Muscle of leg (tissue), 11 donors: ENCODE measurements around the gene SETX. TPM values are rescaled to one million over a fixed set of nuclear protein-coding genes. Genes with fewer than 3 reads are reported as not detected.

Source experiments
- DNase-seq: peaks from one replicate; pipeline ENCODE4 v3.0.0; 2013
- H3K27ac ChIP-seq: one replicate; pipeline ENCODE4 v1.5.1; 2013; ENCODE audit warnings: mild to moderate bottlenecking, low read length, control low read depth
- H3K27me3 ChIP-seq: one replicate; pipeline ENCODE4 v1.6.1; 2013; ENCODE audit warnings: low read length; ENCODE audit not compliant: control insufficient read depth, insufficient read depth
- H3K36me3 ChIP-seq: one replicate; pipeline ENCODE4 v1.6.1; 2013; ENCODE audit warnings: low read length; ENCODE audit not compliant: control insufficient read depth, insufficient read depth
- H3K4me1 ChIP-seq: one replicate; pipeline ENCODE4 v1.6.1; 2013; ENCODE audit warnings: low read length; ENCODE audit not compliant: control insufficient read depth, insufficient read depth
- H3K4me3 ChIP-seq: one replicate; pipeline ENCODE4 v1.5.1; 2013; ENCODE audit warnings: low read length, control low read depth
- H3K9me3 ChIP-seq: replicated peaks from 2 replicates; pipeline ENCODE4 v1.6.1; 2013; ENCODE audit warnings: low read depth, low read length; ENCODE audit not compliant: control insufficient read depth
- WGBS: methylation state at CpG from one replicate; pipeline ENCODE4 v1.1.5; 2013; ENCODE audit warnings: missing lambda C conversion rate; ENCODE audit not compliant: insufficient coverage; 5-methylcytosine and 5-hydroxymethylcytosine counted together
- polyA plus RNA-seq, 8 donors: library from polyadenylated mRNA; unstranded; fragments of 120-200 nt; gene quantifications; one replicate each; pipeline versions ENCODE4 v1.2.1 to v1.2.3, GENCODE V29; 2013; ENCODE audit warnings: inconsistent platforms in 1 of 8, low replicate concordance in 1 of 8; ENCODE audit not compliant: insufficient read length in 8 of 8, insufficient read depth in 1 of 8
- total RNA-seq: library from RNA; stranded (reverse); fragments of 120-200 nt; gene quantifications from one replicate; pipeline ENCODE4 v1.2.4, GENCODE V29; 2013

Gene SETX
- total and polyA plus RNA-seq, 9 donors: 24.4 to 37.5 (median 29.7) TPM

DNA sequence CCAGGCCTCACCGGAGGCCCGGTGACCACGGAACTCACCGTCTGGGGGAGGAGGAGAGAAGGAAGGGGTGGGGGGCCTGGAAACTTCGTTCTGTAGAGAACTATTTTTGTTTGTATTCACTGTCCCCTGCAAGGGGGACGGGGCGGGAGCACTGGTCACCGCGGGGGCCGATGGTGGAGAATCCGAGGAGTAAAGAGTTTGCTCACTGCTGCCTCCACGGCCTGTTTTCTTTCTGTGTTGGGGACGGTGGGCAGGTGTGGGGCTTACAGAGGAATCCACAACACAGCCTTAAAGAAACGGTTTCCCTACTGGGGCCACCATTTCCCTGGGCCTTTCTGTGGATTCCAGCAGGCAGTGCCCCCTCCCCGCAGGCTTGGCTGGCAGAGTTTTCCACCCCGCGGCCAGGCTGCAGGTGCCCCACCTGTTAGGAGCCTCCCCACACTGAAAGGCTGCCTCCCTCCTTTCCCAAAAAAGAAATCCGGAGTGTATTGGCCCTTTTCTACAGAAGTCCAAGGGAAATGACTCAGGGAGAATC is 112.1 kb downstream of the SETX start:
- Histone ChIP-seq H3K4me3 (peak overlapping the region; percentile 47), H3K36me3 (no peaks in the 10 kb centered on the region), H3K27ac (no peak overlapping the region), H3K4me1 (peaks cover 27% of the 10 kb centered on the region), H3K27me3 (peaks cover 79% of the 10 kb centered on the region), H3K9me3 (no peaks in the 10 kb centered on the region)
- 24% methylated on average over 5 of the region's 18 CpGs for WGBS
- DNase-seq: no peak

DNA sequence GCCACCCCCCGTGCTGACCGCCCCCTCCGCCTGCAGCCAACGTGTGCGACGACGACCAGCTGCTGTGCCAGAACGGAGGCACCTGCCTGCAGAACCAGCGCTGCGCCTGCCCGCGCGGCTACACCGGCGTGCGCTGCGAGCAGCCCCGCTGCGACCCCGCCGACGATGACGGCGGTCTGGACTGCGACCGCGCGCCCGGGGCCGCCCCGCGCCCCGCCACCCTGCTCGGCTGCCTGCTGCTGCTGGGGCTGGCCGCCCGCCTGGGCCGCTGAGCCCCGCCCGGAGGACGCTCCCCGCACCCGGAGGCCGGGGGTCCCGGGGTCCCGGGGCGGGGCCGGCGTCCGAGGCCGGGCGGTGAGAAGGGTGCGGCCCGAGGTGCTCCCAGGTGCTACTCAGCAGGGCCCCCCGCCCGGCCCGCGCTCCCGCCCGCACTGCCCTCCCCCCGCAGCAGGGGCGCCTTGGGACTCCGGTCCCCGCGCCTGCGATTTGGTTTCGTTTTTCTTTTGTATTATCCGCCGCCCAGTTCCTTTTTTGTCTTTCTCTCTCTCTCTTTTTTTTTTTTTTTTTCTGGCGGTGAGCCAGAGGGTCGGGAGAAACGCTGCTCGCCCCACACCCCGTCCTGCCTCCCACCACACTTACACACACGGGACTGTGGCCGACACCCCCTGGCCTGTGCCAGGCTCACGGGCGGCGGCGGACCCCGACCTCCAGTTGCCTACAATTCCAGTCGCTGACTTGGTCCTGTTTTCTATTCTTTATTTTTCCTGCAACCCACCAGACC is 112.8 kb downstream of the SETX start:
- Histone ChIP-seq H3K36me3 (no peaks in the 10 kb centered on the region), H3K4me1 (peaks cover 27% of the 10 kb centered on the region), H3K27ac (no peak overlapping the region), H3K9me3 (no peaks in the 10 kb centered on the region), H3K27me3 (peaks cover 83% of the 10 kb centered on the region), H3K4me3 (peak overlapping the region; percentile 47)
- WGBS: under 1% methylated on average over 69 of the region's 81 CpGs
- peak; percentile 69 for DNase-seq

GRCh38 chr9:132241483-132241839 is 113.3 kb downstream of the SETX start:
- no peaks in the 10 kb centered on the region for H3K9me3 ChIP-seq
- under 1% methylated on average over 30 of the region's 33 CpGs for WGBS
- H3K4me1 ChIP-seq: peaks cover 30% of the 10 kb centered on the region
- no peaks in the 10 kb centered on the region for H3K36me3 ChIP-seq
- no peak for DNase-seq
- H3K27ac ChIP-seq: no peak overlapping the region
- peak overlapping the region; percentile 41 for H3K4me3 ChIP-seq
- H3K27me3 ChIP-seq: peaks cover 83% of the 10 kb centered on the region

- no peak overlapping the region for H3K27ac ChIP-seq
- H3K36me3 ChIP-seq: no peaks in the 10 kb centered on the region
- H3K4me3 ChIP-seq: peak overlapping the region; percentile 41
- WGBS: 2% methylated on average over 63 of the region's 63 CpGs
- H3K4me1 ChIP-seq: peaks cover 30% of the 10 kb centered on the region
- no peaks in the 10 kb centered on the region for H3K9me3 ChIP-seq
- peak; percentile 92 for DNase-seq
- peaks cover 81% of the 10 kb centered on the region for H3K27me3 ChIP-seq
Observed at GRCh38 chr9:132240841-132241482, 113.8 kb downstream of the SETX start.

GRCh38 chr9:132239999-132240840 is 114.6 kb downstream of the SETX start:
- Histone ChIP-seq H3K9me3 (no peaks in the 10 kb centered on the region), H3K4me3 (no peak overlapping the region), H3K36me3 (no peaks in the 10 kb centered on the region), H3K27ac (no peak overlapping the region), H3K27me3 (peaks cover 77% of the 10 kb centered on the region), H3K4me1 (peaks cover 35% of the 10 kb centered on the region)
- 32% methylated on average over 18 of the region's 21 CpGs for WGBS
- peak; percentile 24 for DNase-seq

GRCh38 chr9:132239518-132239917 is 115.3 kb downstream of the SETX start:
- peaks cover 77% of the 10 kb centered on the region for H3K27me3 ChIP-seq
- peaks cover 41% of the 10 kb centered on the region for H3K4me1 ChIP-seq

DNA sequence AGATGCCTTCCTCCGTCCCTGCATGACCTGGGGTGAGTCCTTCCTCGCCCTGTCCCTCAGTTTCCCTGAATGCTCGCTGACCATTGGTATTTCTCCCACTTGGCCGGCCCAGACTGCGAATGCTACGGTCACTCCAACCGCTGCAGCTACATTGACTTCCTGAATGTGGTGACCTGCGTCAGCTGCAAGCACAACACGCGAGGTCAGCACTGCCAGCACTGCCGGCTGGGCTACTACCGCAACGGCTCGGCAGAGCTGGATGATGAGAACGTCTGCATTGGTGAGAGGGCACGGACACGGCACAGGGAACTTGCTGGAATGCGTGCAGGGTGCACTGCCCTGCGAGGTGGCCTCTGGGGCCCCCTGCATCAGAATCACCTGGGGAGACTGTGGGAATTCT is 115.8 kb downstream of the SETX start:
- WGBS: 53% methylated on average over 19 of the region's 19 CpGs
- Histone ChIP-seq H3K36me3 (no peaks in the 10 kb centered on the region), H3K27ac (no peak overlapping the region), H3K9me3 (no peaks in the 10 kb centered on the region), H3K4me3 (no peak overlapping the region), H3K27me3 (peaks cover 74% of the 10 kb centered on the region), H3K4me1 (peaks cover 41% of the 10 kb centered on the region)
- DNase-seq: no peak

More at GRCh38 chr9:132239518-132239917, 115.3 kb downstream of the SETX start:
- DNase-seq: no peak
- WGBS: 24% methylated on average over 3 of the region's 3 CpGs
- Histone ChIP-seq H3K27ac (no peak overlapping the region), H3K4me3 (no peak overlapping the region), H3K36me3 (no peaks in the 10 kb centered on the region), H3K9me3 (no peaks in the 10 kb centered on the region)

GRCh38 chr9:132238026-132238972 is 116.5 kb downstream of the SETX start:
- no peaks in the 10 kb centered on the region for H3K9me3 ChIP-seq
- H3K27ac ChIP-seq: no peak overlapping the region
- H3K36me3 ChIP-seq: no peaks in the 10 kb centered on the region
- whole genome bisulfite sequencing: 82% methylated on average over 17 of the region's 22 CpGs
- no peak overlapping the region for H3K4me3 ChIP-seq
- peaks cover 41% of the 10 kb centered on the region for H3K4me1 ChIP-seq
- no peak for DNase-seq
- H3K27me3 ChIP-seq: peaks cover 72% of the 10 kb centered on the region

GRCh38 chr9:132237481-132237880 is 117.3 kb downstream of the SETX start:
- Histone ChIP-seq H3K27ac (no peak overlapping the region), H3K9me3 (no peaks in the 10 kb centered on the region), H3K4me3 (no peak overlapping the region), H3K27me3 (peaks cover 70% of the 10 kb centered on the region), H3K36me3 (no peaks in the 10 kb centered on the region), H3K4me1 (peaks cover 37% of the 10 kb centered on the region)
- WGBS: no CpG with 5 or more reads among the region's 9 CpGs
- no peak for DNase-seq
